K562 (cell line): ENCODE data around the gene SPRR2D. TPM values are rescaled to one million over a fixed set of nuclear protein-coding genes. Genes with fewer than 3 reads are reported as not detected.
A peak's percentile ranks its signal among the peaks of the same experiment; 100 is the strongest.

ENCODE experiments used
- BCL6 ChIP-seq: fragments of 250-450 bp; sonication (Bioruptor Pico); IDR thresholded peaks from 2 replicates; pipeline ENCODE4 v1.4.0; 2020
- CEBPG ChIP-seq, 3 experiments: fragments of 200-800 bp in 1 of 3; sonication (Bioruptor generic) in 1 of 3; sonication (generic) in 1 of 3; formaldehyde crosslinking in 1 of 3; IDR thresholded peaks in 2 of 3; conservative IDR thresholded peaks in 1 of 3; 2 replicates each; pipeline versions ENCODE4 v1.6.1 to v1.8.0; 2016 to 2022; ENCODE audit warnings: missing compliant biosample characterization in 2 of 3, missing genetic modification characterization in 2 of 3, mild to moderate bottlenecking in 1 of 3, missing genetic modification reagents in 1 of 3
- DNMT1 ChIP-seq: fragments of 450-650 bp; IDR thresholded peaks from 2 replicates; pipeline ENCODE4 v1.6.1; 2016; ENCODE audit warnings: antibody characterized with exemption, mild to moderate bottlenecking
- GABPA ChIP-seq: fragments of 200-800 bp; sonication (Bioruptor generic); conservative IDR thresholded peaks from 2 replicates; pipeline ENCODE4 v1.6.1; 2016; ENCODE audit warnings: low read depth, missing genetic modification characterization, missing compliant biosample characterization
- IFI16 ChIP-seq: fragments of 250-450 bp; sonication (Bioruptor Pico); IDR thresholded peaks from 2 replicates; pipeline ENCODE4 v2.1.2; 2022; ENCODE audit warnings: mild to moderate bottlenecking, inconsistent platforms
- L3MBTL2 ChIP-seq: fragments of 450-650 bp; IDR thresholded peaks from 2 replicates; pipeline ENCODE4 v1.6.1; 2016; ENCODE audit warnings: mild to moderate bottlenecking, moderate library complexity
- PRDM10 ChIP-seq: fragments of 450-650 bp; IDR thresholded peaks from 2 replicates; pipeline ENCODE4 v1.6.1; 2018; ENCODE audit not compliant: partially characterized antibody
- RFX1 ChIP-seq: fragments of 450-650 bp; IDR thresholded peaks from 2 replicates; pipeline ENCODE4 v1.6.1; 2016; ENCODE audit warnings: mild to moderate bottlenecking, moderate library complexity
- SMC3 ChIP-seq: conservative IDR thresholded peaks from 2 replicates; pipeline ENCODE4 v1.6.1; 2011; ENCODE audit warnings: low read depth, low read length, improper control_type of control experiment; ENCODE audit not compliant: insufficient read depth
- SP1 ChIP-seq: sonication (generic); formaldehyde crosslinking; IDR thresholded peaks from 2 replicates; pipeline ENCODE4 v1.8.1; 2022; ENCODE audit warnings: mild to moderate bottlenecking, missing genetic modification reagents
- TRIM28 ChIP-seq: fragments of 450-650 bp; IDR thresholded peaks from 2 replicates; pipeline ENCODE4 v1.6.1; 2017
- VEZF1 ChIP-seq: fragments of 200-800 bp; sonication (Bioruptor generic); IDR thresholded peaks from 2 replicates; pipeline ENCODE4 v1.6.1; 2017; ENCODE audit warnings: missing genetic modification characterization, missing compliant biosample characterization
- ZEB2 ChIP-seq: fragments of 450-650 bp; IDR thresholded peaks from 2 replicates; pipeline ENCODE4 v1.6.1; 2016
- ZNF77 ChIP-seq: fragments of 250-450 bp; sonication (Bioruptor Pico); IDR thresholded peaks from 2 replicates; pipeline ENCODE4 v1.5.0; 2020
- polyA plus RNA-seq, 8 experiments: library from polyadenylated mRNA; depleted of rRNA in 4 of 8; stranded (reverse) in 5 of 8; unstranded in 3 of 8; fragments of >200 nt; fragmentation: Nextera tagmentation in 2 of 8; fragmentation: Illumina TruSeq in 1 of 8; extraction: Ambion mirVana in 2 of 8; extraction: Trizol in 1 of 8; gene quantifications; 2 replicates each; pipeline versions ENCODE4 v1.2.1 to v1.2.3, GENCODE V29; 2011 to 2014; ENCODE audit warnings: inconsistent platforms in 1 of 8, missing spikeins in 1 of 8
- total RNA-seq, 7 experiments: library from RNA; depleted of rRNA in 6 of 7; stranded (reverse); fragments of >200 nt in 6 of 7; fragmentation: Illumina TruSeq in 2 of 7; extraction: Trizol in 2 of 7; gene quantifications; 2 replicates each; pipeline versions ENCODE4 v1.2.1 to v1.2.3, GENCODE V29; 2011 to 2021; ENCODE audit warnings: low replicate concordance in 1 of 7

Gene SPRR2D
- total and polyA plus RNA-seq, 9 of the 15 experiments (the other 6 are each of a cell fraction or from before 2014, with no cell fraction given): 0.91 to 5.1 (median 3.2) TPM; not detected in 1

GRCh38 chr1:153040950-153041631, at the start of gene SPRR2D (continued):
- TF ChIP-seq PRDM10 (peak; percentile 49), GABPA (tag) (peak; percentile 43; the same call in 1 of the 2 replicates), L3MBTL2 (peak; percentile 44; the same call in 1 of the 2 replicates), BCL6 (CRISPR knock-in tag) (no peak), RFX1 (peak; percentile 40; the same call in 1 of the 2 replicates), CEBPG (CRISPR knock-in tag; IDR thresholded peaks at IDR 0.05) (no peak), CEBPG (tag; conservative IDR thresholded peaks at IDR 0.05 in 1 of 2, IDR thresholded peaks at IDR 0.05 in 1 of 2) (peak in 1 of 2 experiments; percentile 84; a peak in 2 of 4 replicates), DNMT1 (no peak), SP1 (CRISPR knock-in tag) (no peak), IFI16 (CRISPR knock-in tag) (no peak), ZNF77 (CRISPR knock-in tag) (no peak), ZEB2 (0 out of 2 replicates have a peak, but pooled peaks have one; percentile 49), TRIM28 (no peak), SMC3 (no peak), VEZF1 (CRISPR knock-in tag) (peak; percentile 34; the same call in 1 of the 2 replicates)
